PFSK-1 (cell line): Measurements from ENCODE around the gene KCNK17.

ENCODE experiments used
- FOXP2 ChIP-seq: optimal IDR thresholded peaks from 2 replicates; pipeline ENCODE3; 2011; ENCODE audit warnings: borderline replicate concordance, control low read depth, inconsistent platforms; ENCODE audit not compliant: insufficient read depth; ENCODE audit errors: extremely low read length, extremely low read depth
- POLR2AphosphoS5 ChIP-seq: IDR thresholded peaks from 2 replicates; pipeline ENCODE4 v1.6.1; 2012; ENCODE audit warnings: low read depth, mild to moderate bottlenecking, control low read depth, low read length, moderate library complexity
- REST ChIP-seq, 2 experiments: IDR thresholded peaks; 2 replicates each; pipeline versions ENCODE4 v1.6.1 to v1.8.0; 2011 to 2012; ENCODE audit warnings: low read depth in 2 of 2, low read length in 2 of 2, control low read depth in 1 of 2, inconsistent platforms in 1 of 2, mild to moderate bottlenecking in 1 of 2, moderate library complexity in 1 of 2; ENCODE audit not compliant: insufficient read depth in 1 of 2
- SIN3A ChIP-seq: IDR thresholded peaks from 2 replicates; pipeline ENCODE4 v1.6.1; 2012; ENCODE audit warnings: mild to moderate bottlenecking, low read length, moderate library complexity, borderline replicate concordance; ENCODE audit not compliant: insufficient read depth
- TAF1 ChIP-seq: IDR thresholded peaks from 2 replicates; pipeline ENCODE4 v1.6.1; 2012; ENCODE audit warnings: low read length, control low read depth, borderline replicate concordance; ENCODE audit not compliant: insufficient read depth

Gene KCNK17

DNA sequence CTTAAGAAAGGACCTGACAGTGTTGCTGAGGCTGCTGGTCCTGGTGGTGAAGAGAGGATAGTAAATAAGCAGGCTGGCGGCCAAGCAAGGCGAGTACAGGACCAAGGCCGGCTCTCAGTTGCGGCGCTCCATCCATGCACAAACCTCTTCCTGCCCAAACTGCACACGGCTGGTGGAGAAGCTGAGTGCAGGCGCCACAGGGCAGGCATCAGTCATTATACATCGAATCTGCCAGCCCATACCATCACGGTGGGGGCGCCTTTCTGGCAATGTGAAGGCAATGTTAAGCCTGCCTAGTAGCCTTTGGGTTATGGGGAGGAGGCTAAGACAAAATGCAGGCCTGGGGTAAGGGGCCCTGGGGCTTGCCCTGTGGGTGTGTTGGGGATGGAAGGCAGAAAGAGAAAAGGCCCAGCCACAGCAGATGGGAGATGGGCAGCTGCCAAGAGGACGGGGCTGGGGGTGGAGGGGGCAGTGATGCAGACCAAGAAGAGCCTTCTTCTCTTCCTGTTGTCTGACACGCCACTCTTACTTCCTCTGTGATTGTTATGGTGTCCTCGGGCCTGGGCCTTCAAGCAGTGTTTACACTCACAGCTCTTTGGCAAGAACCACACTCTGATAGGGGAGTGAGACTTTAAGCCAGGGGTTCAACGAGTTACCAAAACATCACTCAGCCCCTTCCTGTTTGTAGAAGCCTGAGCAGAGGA, 28.6 kb upstream of the KCNK17 start:
- TF ChIP-seq TAF1 (no peak), REST (IDR thresholded peaks at IDR 0.05; ENCODE audit: insufficient read depth in 1 of 2, low read depth in 2 of 2, low read length in 2 of 2) (no peak), FOXP2 (no peak), POLR2AphosphoS5 (no peak), SIN3A (no peak)

DNA sequence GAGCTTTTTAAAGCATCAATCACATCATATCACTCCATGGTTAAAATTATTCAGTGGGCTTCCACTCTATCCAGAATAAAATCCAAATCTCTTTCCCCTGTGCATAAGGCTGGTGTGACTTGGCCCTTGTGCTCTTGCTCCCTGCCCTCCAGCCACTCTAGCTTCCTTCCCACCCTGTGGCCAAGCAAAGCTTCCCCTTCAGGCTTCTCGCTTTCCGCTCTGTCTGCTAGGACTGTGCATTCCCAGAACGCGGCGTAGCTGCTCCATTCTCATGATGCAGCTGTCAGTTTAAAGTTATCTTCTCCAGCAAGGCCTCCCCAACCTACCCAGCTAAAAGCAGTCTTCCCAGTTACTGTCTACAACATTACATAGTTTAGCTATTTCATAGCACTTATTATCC, 27.7 kb upstream of the KCNK17 start:
- TF ChIP-seq SIN3A (no peak), REST (IDR thresholded peaks at IDR 0.05; ENCODE audit: insufficient read depth in 1 of 2, low read depth in 2 of 2, low read length in 2 of 2) (no peak)

DNA sequence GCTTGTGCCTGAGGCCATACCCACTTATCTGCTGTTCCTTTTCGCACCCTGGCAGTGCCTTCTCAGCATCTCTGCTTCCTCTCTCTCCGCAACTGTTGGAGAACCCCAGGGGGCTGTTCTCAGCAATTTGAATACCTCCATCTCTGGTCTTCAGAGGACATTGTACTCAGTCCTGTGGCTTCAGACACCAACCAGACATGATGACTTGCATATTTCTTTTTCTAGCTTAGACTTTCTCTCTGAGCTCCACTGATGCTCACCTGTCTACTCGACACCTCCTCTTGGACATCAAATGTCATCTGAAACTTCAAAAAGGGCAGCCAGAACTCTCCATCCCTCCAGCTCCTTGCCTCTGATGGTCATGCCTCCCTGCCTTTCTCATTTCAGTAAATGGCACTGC, 27.1 kb upstream of the KCNK17 start:
- TF ChIP-seq SIN3A, result no peak
- TF ChIP-seq TAF1, result no peak
- no peak for TF ChIP-seq POLR2AphosphoS5
- TF ChIP-seq REST (IDR thresholded peaks at IDR 0.05; ENCODE audit: insufficient read depth in 1 of 2, low read depth in 2 of 2, low read length in 2 of 2), result no peak
- no peak for TF ChIP-seq FOXP2

DNA sequence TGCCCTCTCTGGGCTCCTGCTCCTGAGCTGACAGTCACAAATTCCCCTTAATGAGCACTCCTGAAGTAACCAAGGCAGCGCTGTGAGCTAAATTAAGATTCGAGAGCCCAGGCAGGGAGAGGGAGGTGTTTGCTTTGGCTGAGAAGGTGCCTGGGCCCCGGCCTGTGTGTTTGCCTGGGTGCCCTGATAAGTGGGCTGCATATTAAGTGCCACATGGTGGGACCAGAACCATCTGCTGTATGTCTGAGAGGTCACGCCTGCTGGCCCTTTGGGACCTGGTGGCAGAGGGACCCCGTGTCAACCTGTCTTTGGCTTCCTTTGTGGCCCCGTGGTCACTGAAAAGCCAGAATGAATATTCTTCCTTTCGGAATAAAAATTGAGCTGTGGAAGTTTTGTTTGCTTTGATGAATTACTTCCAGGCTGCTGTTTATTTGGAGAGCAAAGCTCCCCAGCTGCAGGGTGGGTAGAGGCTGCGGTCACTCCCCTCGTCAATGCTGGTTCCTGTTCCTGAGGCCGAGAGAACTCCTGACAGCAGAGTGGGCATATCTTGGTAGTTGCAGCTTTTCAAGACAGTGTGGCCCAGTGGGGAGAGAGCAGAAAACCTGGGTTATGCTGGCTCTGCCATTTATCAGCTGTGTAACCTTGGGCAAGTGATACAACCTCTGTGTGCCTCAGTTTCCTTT, 25.8 kb upstream of the KCNK17 start:
- TF ChIP-seq SIN3A (no peak), TAF1 (no peak), POLR2AphosphoS5 (no peak), FOXP2 (no peak), REST (IDR thresholded peaks at IDR 0.05; ENCODE audit: insufficient read depth in 1 of 2, low read depth in 2 of 2, low read length in 2 of 2) (no peak)
